HepG2 (cell line): ENCODE data around the gene CA14. TPM values are rescaled to one million over a fixed set of nuclear protein-coding genes. Genes with fewer than 3 reads are reported as not detected.

Source experiments
- ARID5B ChIP-seq: IDR thresholded peaks from 2 replicates; pipeline ENCODE4 v1.4.0; 2020; ENCODE audit warnings: mild to moderate bottlenecking, missing genetic modification reagents
- CEBPB ChIP-seq: IDR thresholded peaks from 2 replicates; pipeline ENCODE4 v1.6.1; 2011; ENCODE audit warnings: low read depth, low read length, improper control_type of control experiment, borderline replicate concordance
- HNRNPH1 ChIP-seq: fragments of 200-400 bp; formaldehyde crosslinking; optimal IDR thresholded peaks from 2 replicates; pipeline ENCODE3; 2017; ENCODE audit warnings: mild to moderate bottlenecking, low read depth, low read length
- ISL2 ChIP-seq: sonication (generic); formaldehyde crosslinking; IDR thresholded peaks from 2 replicates; pipeline ENCODE4 v1.5.0; 2020; ENCODE audit warnings: missing genetic modification reagents
- NFYB ChIP-seq: sonication (generic); formaldehyde crosslinking; IDR thresholded peaks from 2 replicates; pipeline ENCODE4 v1.4.0; 2020; ENCODE audit warnings: missing genetic modification reagents
- ZBTB44 ChIP-seq: sonication (generic); formaldehyde crosslinking; IDR thresholded peaks from 2 replicates; pipeline ENCODE4 v1.4.0; 2020; ENCODE audit warnings: missing genetic modification reagents
- ZMYM4 ChIP-seq: sonication (generic); formaldehyde crosslinking; IDR thresholded peaks from 2 replicates; pipeline ENCODE4 v1.8.1; 2023; ENCODE audit warnings: mild to moderate bottlenecking, missing genetic modification reagents
- ZNF281 ChIP-seq: sonication (generic); formaldehyde crosslinking; IDR thresholded peaks from 2 replicates; pipeline ENCODE4 v1.4.0; 2020; ENCODE audit warnings: missing genetic modification reagents, borderline replicate concordance
- ZNF350 ChIP-seq: sonication (generic); formaldehyde crosslinking; IDR thresholded peaks from 2 replicates; pipeline ENCODE4 v1.4.0; 2020; ENCODE audit warnings: mild to moderate bottlenecking, low read depth, missing genetic modification reagents, borderline replicate concordance
- ZSCAN12 ChIP-seq: sonication (generic); formaldehyde crosslinking; IDR thresholded peaks from 2 replicates; pipeline ENCODE4 v1.9.0; 2021; ENCODE audit warnings: mild to moderate bottlenecking, missing genetic modification reagents
- polyA plus RNA-seq, 8 experiments: library from polyadenylated mRNA; depleted of rRNA in 3 of 8; stranded (reverse) in 7 of 8; unstranded in 1 of 8; fragments of >200 nt; fragmentation: Illumina TruSeq in 4 of 8; extraction: Trizol in 4 of 8; gene quantifications; 2 replicates each; pipeline versions ENCODE4 v1.2.1 to v1.2.3, GENCODE V29; 2011 to 2016; ENCODE audit warnings: low read depth in 4 of 8, missing spikeins in 1 of 8, mixed read lengths in 1 of 8; ENCODE audit not compliant: insufficient read depth in 1 of 8
- total RNA-seq, 5 experiments: library from RNA; depleted of rRNA; stranded (reverse); fragments of >200 nt; fragmentation: Illumina TruSeq; extraction: Trizol; gene quantifications; 2 replicates each; pipeline ENCODE4 v1.2.3, GENCODE V29; 2016; ENCODE audit warnings: low read depth in 1 of 5

Gene CA14
- total and polyA plus RNA-seq, 2 of the 13 experiments (the other 11 are each of a cell fraction or from before 2014, with no cell fraction given): 2.4 to 8.5 TPM

GRCh38 chr1:150259217-150259616 lies 1.6 kb downstream of the CA14 start (continued):
- TF ChIP-seq ZNF281 (CRISPR knock-in tag) (no peak), CEBPB (no peak), ZMYM4 (CRISPR knock-in tag) (no peak), ISL2 (CRISPR knock-in tag) (no peak), HNRNPH1 (no peak), ZBTB44 (CRISPR knock-in tag) (no peak), ZSCAN12 (CRISPR knock-in tag) (no peak), NFYB (no peak), ARID5B (no peak), ZNF350 (no peak)
